ENCODE results near the gene VASH1.

The VASH1 gene

DNA sequence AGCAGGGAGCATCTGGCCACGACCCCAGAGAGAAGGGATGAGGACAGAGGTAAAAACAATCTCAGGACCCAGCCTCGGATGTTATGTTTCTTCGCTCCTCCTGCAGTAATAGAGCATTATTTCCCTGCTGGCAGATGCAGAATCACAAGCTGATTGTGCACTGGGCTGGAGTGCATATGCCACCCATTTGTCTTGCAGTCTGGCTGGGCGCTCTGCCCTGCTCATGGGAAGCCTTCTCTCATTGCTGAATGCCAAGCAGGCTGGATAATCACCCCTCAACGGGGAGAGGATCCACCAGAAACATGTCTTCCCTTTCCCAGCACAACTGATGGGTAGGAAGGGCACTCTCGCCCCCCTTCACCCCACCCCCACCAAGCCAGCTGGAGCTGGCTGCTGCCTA is 8.5 kb upstream of the VASH1 start:
- no peak for DNase-seq

DNA sequence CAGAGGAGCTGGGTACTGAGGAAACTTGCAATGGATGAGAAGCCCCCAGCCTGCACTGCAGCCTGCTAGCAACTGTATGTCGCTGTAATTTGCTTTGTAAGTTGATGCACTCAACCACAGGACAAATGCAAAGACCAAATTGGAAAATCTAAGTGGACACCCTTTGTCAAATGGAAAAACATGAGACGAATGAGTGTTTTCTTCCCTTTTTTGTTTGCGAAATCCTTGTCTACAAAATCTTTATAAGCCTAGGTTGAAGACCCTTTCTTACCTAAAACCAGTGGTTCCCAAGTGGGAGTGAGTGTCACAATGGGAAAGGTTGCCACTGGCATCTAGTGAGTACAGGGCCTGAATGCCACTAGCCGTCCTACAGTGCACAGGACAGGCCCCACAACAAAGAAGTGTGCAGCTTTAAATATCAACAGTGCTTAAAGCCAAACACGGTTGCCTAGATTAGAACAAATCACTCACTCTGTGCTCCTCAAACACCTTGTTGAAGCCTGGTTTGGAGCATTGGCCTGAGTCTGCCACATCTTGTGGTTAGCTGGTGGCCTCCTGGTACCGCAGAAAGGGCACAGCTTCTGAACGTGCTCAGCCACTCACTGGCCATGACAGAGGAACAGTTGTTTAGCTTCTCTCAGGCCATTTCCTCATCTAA is 7.6 kb upstream of the VASH1 start:
- DNase-seq, result no peak

DNA sequence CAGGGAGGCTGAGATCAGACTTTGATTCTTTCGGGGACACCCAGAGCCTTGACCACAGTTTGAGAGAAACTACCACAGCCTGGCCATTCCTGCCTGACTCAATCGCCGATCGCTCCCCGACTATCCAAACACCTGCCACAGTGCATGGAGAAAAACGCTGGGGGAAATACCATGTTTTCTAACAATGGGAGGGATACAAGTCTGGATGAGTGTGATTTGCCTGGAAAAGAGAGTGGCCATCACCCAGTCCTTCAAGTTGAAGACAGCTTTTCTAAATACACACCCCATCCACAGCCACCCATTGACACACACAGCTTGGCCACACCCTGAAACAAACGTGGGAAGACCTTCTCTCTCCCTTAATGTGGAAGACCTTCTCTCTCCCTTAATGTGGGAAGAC is 6.7 kb upstream of the VASH1 start:
- no peak for DNase-seq

DNA sequence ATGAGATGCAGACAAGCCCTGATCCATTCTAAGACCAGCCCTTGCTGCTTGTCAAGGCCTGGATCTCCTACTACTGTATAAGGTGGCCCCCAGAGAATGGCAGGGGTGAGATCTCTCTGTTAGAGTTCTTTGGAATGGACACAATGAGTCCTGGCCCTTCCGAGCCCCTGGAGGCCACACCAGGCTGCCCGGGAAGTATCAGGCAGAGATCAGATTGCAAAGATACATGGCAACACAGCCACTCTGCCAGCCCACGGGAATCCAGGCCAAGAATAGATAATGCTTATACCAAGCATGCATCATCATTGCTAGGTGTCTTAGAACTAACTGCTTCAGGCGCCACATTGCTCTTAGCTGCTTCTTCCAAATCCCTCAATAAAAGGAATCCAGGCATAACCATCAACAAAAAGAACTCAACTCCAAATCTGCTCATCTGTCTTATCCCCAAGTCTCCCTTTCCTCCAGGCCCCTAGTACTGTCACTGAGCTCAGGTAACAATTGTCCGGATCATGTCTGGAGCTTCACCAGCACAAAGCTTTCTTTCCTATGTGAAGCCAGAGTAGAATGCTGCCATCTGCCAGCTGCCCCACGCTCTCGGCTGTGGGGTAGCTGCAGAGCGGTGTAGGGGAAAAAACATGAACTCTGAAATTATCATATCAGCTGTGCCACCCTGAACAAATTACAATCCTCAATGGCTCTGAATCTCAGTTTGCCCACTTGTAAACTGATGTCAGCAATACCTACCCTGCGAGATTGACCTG is 5.5 kb upstream of the VASH1 start:
- no peak for DNase-seq

DNA sequence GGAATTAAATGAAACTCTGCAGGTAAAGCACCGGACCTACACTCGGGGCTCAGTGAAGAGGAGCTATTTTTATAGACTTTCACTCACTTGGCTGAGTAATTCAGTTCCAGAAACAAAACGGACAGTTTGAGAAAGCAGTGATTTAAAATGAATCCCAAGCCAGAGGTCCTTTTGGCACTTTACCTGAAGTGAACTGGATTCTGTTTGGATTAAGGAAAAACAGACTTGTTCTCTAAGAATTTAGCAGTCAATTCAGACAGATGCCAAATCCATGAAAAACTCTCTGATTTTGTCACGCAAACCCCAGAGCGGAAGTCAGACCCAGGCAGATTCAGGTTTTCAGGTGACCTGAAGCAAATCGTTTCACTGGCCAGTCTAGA is 4.9 kb upstream of the VASH1 start:
- no peak for DNase-seq

DNA sequence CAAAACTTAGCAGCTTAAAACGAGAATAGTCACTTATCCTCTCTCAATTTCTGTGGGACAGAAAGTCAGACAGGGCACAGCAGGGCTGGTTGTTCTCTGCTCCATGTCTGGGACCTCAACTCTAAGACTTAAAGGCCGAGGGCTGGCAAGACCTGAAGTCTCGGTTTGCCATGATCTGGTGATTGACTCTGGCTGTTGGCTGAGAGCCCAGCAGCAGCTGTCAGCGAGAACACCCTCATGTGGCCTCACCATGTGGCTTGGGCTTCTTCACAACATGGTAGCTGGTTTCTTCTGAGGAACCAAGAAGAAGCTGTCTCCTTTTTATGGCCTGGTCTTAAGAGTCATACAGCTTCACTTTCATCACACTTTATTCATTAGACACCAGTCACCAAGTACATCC is 1.7 kb upstream of the VASH1 start:
- no peak for DNase-seq

DNA sequence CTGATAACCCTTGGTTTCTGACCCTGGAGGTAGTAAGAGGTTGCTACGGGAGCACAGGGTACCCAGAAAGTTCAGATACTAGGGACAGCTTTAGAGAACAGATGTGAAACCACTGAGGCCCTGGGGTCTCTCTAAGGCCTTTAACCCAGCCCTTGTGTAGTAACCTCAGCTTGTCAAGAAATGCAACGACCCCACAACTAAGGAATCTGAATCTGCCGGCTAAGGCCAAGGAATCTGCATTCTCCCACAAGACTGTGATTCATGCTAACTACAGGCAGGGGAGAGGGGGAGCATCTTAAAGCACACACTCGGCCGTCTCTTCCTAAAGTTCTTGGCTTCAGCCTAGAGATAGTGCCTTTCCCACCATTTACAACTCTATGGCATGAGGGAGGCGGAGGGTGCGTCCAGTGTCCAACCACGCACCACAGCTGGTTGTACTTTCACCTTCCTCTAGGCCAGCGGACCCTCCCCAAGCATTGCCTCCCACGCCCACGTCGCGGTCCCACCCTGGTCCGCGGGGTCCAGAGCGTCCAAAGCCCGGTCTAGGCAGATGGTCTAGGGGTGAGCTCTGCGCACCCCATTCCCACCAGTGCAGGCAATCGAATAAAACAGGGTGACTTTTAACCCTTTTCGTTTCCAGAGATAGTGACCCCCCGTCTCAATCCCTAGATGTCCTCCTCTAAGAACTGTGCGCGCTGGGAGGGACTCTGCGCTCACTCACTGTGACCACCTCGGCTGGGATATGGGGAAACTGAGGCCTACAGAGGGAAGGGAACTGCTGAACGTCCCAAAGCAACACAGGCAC is 735 bp upstream of the VASH1 start:
- no peak for DNase-seq

DNA sequence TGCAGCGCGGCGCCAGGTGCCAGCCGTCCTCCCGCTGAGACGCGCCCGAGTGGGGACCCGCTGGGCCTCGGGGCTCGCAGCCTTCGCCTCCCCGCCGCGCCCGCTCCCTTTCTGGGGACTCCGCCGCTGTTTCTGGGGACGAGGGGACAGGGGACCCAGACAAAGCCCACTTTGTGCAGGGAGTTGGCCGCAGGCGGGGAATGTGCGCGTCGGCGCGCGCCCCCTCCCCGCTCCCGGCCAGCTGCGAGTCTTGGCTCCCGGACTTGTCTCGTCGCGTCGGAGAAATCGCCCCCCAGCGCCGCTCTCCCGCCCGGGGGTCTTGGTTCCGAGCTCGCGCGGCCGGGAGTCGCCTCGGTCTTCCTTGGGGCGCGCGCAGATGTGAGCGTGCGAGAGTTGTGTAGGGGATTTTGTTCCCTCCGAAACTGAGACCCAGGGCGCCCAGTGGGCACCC is 717 bp downstream of the VASH1 start:
- DNase-seq, result no peak

DNA sequence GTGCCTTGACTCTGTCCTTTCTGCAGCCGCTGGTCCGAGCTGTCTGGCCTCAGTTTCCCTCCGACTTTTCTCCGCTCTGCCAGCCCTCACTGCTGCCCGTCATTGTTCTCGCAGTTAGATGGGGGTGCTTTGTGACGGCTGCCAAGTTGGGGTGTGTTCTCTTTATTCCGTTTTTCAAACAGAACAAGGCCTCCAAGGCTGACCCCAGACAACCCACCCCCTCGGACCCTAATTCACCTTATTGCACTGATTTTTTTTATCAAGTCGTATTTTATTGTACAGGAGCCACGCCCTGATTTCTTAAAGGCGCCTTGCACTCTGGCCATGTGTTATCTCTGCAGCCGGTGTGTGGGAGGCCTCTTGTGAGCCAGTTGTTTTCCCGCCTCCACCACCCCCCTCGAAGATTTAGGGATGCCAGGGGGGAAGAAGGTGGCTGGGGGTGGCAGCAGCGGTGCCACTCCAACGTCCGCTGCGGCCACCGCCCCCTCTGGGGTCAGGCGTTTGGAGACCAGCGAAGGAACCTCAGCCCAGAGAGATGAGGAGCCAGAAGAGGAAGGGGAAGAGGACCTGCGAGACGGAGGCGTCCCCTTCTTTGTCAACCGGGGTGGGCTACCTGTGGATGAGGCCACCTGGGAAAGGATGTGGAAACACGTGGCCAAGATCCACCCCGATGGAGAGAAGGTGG is 1.3 kb downstream of the VASH1 start:
- DNase-seq, result no peak

DNA sequence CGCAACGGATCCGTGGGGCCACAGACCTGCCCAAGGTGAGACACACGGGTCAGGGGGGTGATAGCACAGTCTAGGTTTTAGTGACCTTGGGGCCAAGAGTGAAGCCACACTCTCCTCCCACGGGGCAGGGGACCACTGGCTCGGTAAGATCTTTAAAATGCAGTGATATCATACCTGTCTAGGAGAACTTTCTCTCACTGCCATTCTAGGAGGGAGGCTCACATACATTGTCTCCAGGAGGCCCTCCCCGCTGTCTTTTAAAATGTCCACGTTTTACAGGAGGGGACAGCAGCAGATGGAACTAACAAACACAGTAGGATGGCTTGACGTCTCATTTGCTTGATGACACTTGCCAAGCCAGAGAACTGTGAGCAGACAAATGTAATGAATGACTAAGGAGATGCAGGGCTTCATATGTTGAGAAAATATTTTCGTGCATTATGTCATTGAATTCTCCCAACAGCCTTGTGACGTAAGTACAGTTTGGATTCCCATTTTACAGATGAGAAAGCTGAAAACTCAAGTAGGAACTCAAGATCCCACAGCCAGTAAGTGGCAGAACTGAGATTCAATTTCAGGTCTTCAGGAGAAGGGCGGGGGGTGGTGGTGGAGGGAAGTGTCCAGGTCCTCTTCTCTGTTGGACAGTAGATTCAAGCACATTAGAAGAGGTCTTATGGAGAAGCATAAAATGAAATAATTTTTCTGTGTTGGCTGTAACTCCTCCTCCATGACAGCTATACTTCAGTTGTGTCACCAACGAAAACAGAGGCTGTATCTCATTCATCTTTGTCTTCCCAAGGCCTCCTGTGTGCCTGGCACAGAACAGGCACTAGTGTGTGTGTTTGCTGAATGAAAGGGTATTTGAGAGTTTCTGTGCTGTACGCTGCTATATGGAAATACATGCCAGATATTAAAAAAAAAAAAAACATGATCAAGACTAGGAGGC is 2.1 kb downstream of the VASH1 start:
- no peak for DNase-seq

DNA sequence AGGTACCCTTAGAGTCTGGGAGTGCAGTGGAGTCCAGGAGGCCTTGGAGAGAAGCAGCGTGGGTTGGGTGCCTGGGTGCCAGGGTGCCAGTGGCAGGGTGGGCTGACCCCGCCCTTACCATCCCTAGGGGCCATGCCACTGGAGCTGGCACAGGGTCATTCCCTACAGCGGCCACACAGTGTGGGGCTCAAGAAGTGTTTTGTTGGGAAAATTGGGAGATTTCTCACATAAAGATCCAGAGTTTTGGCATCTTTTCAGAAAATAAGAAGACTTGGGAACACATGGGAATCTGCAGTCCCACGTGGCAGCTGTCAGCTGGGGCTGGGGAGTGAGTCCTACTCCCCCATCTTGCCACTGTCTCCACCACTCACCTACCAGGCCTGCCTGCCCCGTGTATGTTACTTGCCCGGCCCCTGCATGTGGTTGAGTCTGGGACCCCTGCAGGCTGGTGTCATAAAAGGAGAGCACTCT is 4.2 kb downstream of the VASH1 start:
- no peak for DNase-seq

DNA sequence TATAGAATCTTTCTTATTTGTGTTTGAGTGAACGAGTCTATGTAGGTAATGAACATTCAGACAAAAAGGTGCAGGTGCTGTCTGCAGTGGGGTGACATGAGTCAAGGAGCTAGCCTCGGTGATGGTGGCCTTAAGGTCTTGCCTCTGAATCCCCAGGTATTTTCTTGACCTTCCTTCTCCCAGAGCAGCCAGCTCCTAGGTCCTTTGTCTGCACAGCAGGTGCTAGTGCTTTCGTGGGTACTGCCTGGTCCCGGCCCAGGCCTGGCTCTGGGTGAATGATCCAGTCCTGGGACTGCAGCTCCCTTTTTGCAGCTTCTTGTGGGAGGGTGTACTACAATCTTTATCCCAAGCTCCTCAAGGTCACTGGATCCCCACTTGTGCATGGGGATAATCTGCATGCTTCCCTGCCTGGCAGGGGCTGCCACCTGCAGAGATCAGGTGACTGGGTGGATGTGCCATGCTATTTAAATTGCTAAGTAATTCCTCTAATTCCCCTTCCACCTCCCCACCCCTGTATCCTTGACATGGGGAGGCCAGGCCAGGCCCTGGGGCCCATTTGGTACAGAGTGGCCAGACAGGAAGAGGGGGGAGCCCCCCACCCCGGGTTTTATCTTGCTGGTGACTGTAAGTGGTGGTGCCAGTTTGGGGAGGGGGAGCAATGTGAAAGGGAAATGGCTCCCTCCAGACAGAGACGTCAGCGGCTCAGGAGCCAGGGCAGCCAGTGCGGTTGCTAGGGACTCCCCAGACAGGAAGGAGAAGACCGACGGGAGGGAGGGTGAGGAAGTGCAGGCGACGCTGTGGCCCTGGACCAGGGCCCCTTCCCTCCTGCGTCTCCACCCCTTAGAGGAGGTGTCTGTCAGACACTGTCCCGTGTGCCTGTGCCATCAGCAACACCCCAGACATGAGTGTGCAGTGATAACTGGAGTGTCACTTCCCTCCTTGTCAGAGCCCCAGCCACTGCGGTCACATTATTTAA is 6.7 kb downstream of the VASH1 start:
- DNase-seq, result no peak

DNA sequence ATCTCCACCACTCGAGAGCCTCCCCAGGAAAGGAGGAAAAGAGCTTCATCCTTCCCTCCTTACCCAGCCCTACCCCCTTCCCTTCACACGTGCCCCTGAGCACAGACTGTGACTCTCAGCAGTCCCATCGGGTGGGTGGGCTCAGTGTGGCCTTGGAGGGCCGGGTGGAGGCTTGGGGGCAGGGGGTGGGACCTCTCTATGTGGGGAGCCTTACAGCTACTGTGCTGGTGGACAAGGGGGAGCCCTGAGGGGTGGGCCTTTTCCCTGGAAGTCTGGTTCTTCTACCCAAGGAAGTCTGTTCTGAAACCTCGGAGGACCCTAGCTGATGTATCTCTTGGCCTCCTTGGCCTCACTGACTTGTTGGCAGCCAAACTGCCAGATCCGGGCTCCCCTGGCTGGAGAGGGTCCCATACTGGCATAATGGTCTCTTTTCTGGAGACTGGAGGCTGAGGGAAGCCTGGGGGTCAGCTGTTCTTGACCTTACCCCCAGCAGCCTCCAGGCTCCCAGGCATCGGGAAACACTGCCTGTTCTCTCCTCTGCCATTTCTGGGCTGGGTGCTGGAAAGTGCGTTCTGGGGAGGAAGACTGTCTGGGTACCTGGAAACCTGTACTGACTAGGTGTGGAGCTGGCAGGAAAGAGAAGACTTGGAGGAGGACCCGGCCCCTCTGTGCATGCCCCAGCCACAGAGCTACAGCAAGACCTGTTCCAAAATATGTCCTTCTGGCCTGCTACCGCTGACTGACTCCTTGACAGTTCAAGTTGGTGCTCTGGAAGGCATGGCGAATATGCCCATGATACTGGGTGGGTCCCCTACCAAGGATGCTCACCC is 7.6 kb downstream of the VASH1 start:
- no peak for DNase-seq

DNA sequence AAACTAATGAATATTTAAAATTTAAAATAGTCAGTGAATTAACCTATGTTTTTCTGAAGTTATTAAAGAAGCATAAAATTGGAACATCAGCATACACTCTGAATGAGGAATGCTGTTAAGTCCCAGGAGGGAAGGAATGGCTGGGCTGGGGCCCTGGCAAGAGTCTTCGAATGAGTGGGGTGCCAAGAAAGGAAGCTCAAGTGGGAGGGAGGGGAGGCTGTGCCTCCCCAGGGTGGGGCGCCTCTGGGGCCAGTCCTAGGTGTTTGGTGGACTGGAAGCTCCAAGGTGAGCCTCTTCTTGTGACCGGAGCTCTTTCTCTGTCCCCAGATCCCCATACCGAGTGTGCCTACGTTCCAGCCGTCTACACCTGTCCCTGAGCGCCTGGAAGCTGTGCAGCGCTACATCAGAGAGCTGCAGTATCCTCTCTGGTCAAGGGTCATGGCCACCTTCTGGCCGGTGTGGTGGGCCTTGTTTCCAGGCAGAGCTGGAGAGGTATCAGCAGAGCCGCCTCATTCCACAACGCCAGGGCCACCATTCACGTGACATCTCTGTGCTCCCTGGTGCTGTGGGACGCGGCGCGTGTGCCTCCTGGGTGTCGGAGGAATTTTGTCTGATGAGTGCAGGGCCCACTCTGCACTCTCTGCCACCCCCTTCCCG is 8.5 kb downstream of the VASH1 start:
- DNase-seq, result no peak

DNA sequence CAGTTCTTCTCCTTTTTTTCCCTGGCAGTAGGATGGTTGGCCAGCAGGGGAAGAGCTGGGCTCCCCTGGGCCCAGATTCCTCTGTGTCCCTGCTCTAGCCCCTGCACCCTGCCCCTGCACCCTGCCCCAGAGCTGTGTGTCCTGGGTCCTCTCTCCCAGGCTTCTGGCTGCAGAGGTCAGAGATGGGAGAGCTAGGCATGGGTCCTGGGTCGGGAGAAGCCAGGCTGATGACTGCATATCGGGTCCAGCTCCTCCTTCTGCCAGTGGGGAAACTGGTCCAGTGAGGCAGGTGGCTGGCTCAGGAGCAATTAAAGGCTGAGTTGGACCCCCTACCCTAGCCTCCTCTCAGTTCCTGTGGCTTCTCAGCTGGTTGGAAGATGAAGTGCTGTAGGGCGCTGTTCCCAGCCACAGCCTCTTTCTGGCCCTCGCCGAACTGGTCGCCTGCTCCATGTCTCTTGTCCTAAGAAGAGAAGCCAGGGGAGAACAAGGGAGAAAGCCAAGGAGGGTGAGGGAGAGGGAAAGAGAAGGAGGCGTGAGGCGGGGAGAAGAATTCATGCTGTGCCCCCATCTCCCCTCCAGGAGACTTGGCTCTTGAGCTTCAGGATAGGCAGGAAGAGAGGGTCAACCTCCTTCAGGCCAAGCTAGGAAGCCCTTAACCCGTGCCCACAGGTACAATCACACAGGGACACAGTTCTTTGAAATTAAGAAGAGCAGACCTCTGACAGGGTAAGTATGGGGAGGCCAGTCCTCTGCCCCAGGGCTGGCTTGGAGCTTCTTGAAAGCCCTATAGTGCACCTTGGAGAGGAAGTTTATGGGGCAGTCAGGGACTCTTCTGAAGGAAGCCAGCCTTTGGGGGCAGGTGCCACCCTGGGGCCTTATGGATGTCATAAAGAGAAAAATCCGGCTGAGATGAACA is 9.5 kb downstream of the VASH1 start:
- DNase-seq, result no peak

DNA sequence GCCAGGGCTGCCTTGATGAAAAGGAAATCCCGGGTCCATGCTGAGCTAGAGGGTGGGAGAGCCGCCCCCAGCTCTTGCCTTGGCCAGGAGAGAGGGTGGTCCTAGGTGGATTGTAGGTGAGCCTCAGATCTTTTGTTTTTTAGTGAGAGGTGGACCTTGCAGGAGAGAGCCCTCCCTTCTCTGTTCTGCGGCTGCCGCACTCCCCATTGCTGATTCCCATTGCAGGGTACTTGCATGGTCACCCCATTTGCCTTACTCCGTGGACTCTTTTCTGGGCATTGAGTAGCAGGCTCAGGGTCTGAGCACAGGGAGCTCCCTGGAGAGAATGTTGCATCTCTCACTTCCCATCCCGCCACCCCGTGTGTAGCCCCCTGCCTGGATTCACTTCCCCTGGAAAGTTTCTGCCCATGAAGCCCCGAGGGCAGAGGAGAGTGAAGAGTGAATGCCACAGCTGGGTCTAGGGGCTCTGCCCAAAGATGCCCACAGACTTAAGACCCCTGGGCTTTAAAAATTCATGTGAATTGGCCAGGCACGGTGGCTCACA is 10.2 kb downstream of the VASH1 start:
- no peak for DNase-seq

DNA sequence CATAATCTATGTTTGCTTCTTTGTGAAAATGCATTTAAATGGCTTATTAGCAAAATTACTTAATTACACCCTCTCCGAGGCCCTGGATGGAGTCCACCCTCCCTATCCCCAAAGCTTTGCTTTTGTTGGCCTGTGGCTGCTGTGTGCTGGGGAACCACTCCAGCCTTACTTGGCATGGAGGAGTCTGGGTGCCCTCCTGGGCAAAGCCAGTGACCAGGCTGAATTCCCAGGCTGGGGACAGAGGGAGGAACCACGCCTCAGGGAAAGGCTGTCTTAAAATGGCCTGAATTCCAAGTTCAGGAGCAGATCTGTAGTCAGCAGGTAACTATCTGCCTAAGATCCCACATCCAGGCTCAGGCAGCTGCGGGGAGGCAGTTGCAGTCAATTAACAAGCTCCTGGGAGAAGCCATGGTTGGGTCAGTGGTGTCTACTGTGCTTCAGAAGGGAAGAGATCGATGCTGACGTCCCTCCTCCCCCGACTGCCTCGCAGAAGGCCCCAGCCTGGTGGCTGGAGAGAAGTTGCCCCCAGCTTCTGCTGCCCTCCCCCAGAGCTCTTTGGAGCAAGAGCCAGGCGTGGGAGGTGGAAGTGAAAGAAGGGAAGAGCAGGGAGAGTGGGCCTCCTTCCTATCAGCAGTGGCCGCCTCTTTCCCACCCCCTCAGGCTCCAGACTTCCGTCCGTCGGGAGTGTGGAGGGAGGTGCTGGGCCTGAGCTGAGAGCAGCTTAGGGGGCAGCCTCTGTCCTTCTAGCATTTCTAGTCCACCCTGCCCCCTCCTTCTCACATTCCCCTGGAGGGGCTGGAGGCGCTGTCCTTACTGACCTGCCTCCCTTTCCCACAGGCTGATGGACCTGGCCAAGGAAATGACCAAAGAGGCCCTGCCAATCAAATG is 11.3 kb downstream of the VASH1 start:
- no peak for DNase-seq
